M059J (cell line): Measurements from ENCODE around the gene PTTG2. TPM values are rescaled to one million over a fixed set of nuclear protein-coding genes. Genes with fewer than 3 reads are reported as not detected.

Experiments
- DNase-seq: peaks from one replicate; pipeline ENCODE4 v3.0.0-alpha.2; 2012; ENCODE audit warnings: low read depth
- total RNA-seq: library from RNA; depleted of rRNA; stranded (reverse); fragments of >200 nt; shearing (Covaris generic); gene quantifications from 2 replicates; pipeline ENCODE4 v1.2.3, GENCODE V29; 2014

The PTTG2 gene
- total RNA-seq, 1 experiment from 2014 or later, result not detected

- no peak for DNase-seq
Measured at GRCh38 chr4:37985730-37986275, 25.6 kb downstream of the PTTG2 start.

GRCh38 chr4:37988670-37989069, 28.5 kb downstream of the PTTG2 start:
- no peak for DNase-seq

- DNase-seq, result no peak
Measured at GRCh38 chr4:37989398-37990260, 29.4 kb downstream of the PTTG2 start.

GRCh38 chr4:37990731-37991245, 30.6 kb downstream of the PTTG2 start:
- DNase-seq, result no peak

GRCh38 chr4:37991623-37992410, 31.6 kb downstream of the PTTG2 start:
- DNase-seq, result no peak

GRCh38 chr4:37993806-37994205, 33.6 kb downstream of the PTTG2 start:
- no peak for DNase-seq

- no peak for DNase-seq
Measured at GRCh38 chr4:37994569-37994968, 34.4 kb downstream of the PTTG2 start.

GRCh38 chr4:37995299-37995821, 35.2 kb downstream of the PTTG2 start:
- DNase-seq, result no peak

GRCh38 chr4:37995981-37996775, 36.0 kb downstream of the PTTG2 start:
- DNase-seq, result no peak

GRCh38 chr4:37998226-37998625, 38.0 kb downstream of the PTTG2 start:
- no peak for DNase-seq

GRCh38 chr4:37999000-37999716, 39.0 kb downstream of the PTTG2 start:
- DNase-seq, result no peak

- DNase-seq, result no peak
Measured at GRCh38 chr4:37999965-38000364, 39.8 kb downstream of the PTTG2 start.

- DNase-seq, result no peak
Measured at GRCh38 chr4:38001927-38002326, 41.7 kb downstream of the PTTG2 start.

GRCh38 chr4:38002451-38003071, 42.4 kb downstream of the PTTG2 start:
- peak; percentile 58 for DNase-seq

GRCh38 chr4:38003102-38003501, 42.9 kb downstream of the PTTG2 start:
- no peak for DNase-seq

- DNase-seq, result no peak
Measured at GRCh38 chr4:38003628-38004027, 43.4 kb downstream of the PTTG2 start.

- DNase-seq, result peak; percentile 66
Measured at GRCh38 chr4:38004062-38004461, 43.9 kb downstream of the PTTG2 start.

GRCh38 chr4:38004887-38005286, 44.7 kb downstream of the PTTG2 start:
- DNase-seq, result no peak

GRCh38 chr4:38005637-38006036, 45.4 kb downstream of the PTTG2 start:
- DNase-seq, result no peak

GRCh38 chr4:38007645-38008044, 47.4 kb downstream of the PTTG2 start:
- DNase-seq, result no peak
